Measurements from ENCODE around the gene KCTD11.
A peak's percentile ranks its signal among the peaks of the same experiment; 100 is the strongest.
"Not testable (repeated sequence)": the region's sequence is repeated elsewhere in the genome, so short reads cannot be mapped to it uniquely, and the experiment has no call there.

The KCTD11 gene

DNA sequence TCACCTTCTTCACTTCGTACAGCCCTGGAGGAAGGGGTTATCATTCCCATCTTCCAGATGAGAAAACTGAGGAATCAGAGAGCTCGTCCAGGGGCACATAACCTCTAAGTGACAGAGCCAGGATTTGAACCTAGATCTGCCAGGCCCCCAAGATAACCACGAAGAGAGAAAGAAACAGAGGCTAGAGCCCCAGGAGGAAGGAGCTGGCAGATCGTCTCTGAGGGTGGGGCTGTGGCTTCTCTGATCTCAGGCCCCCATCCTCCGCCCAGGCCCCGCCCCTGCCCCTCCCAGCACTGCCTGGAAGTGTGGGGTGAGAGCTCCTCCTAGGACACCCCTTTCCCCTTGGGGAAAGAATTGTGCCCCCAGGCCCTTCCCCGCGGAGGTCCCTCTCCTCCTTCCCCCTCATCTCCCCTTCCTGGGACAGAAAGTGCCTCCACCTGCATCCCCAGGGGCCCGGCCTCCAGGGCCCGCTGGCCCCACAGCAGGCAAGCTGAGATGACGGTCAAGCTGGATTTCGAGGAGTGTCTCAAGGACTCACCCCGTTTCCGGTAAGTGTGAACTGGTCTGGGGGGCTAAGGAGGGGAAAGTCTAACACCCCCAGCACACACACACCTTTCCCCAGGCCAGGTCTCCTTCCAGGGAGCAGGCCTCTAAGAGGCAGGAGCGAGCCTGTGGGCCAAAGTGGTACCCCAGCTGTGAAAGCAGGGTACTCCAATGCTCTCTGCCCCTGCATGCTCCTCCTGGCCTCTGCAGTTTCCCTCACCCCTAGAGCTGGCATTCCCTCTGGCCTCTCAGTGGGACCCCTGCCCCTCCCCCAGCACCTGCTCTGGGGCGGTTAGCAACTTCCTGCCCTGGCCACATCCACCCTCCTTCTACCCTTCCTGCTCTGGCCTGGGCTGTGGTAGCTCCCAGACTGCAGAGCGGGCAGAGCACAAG, 15.5 kb upstream of the KCTD11 start, which contains the start of gene ACAP1:
ACAP1 (plus strand) TSS at position 290 of the 936 bp plus-strand sequence; CDS start at position 496, 206 bp downstream.
- in situ Hi-C loops (cut with HindIII; ENCODE audit: low pct_ligation_motif_present, low pct_unique_long_range_greater_than_20kb, low sequenced_read_pairs): no loop called here
- DNase-seq: no peak

DNA sequence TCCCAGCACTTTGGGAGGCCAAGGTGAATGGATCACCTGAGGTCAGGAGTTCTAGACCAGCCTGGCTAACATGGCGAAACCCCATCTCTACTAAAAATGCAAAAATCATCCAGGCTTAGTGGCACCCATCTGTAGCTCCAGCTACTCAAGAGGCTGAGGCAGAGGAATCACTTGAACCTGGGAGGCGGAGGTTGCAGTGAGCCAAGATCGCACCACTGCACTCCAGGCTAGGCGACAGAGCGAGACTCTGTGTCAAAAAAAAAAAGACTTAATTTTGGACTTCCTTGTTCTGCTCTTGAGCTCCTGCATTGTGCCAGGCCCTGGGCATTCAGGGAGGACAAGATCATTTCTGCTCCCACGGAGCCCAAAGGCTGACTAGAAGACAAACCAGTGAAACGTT, 14.4 kb upstream of the KCTD11 start:
- in situ Hi-C loops (cut with HindIII; ENCODE audit: low pct_ligation_motif_present, low pct_unique_long_range_greater_than_20kb, low sequenced_read_pairs); DNase-seq: not testable (repeated sequence)

DNA sequence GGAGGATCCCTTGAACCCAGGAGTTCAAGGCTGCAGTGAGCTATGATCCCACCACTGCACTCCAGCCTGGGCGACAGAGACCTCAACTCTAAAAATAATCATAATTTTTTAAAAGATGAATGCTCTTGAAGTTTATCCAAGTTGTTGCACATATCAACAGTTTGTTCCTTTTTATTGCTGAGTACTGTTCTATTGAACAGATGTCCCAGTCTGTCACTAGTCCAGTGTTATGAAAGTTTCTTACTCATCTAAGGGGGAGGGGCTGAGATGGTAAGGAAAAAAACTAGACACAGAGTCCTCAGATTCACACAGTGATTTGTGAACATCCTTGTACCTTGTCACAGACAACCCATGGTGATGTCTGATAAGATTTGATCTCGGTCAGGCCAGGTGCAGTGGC, 11.8 kb upstream of the KCTD11 start:
- in situ Hi-C loops (cut with HindIII; ENCODE audit: low pct_ligation_motif_present, low pct_unique_long_range_greater_than_20kb, low sequenced_read_pairs): no loop called here
- no peak for DNase-seq

DNA sequence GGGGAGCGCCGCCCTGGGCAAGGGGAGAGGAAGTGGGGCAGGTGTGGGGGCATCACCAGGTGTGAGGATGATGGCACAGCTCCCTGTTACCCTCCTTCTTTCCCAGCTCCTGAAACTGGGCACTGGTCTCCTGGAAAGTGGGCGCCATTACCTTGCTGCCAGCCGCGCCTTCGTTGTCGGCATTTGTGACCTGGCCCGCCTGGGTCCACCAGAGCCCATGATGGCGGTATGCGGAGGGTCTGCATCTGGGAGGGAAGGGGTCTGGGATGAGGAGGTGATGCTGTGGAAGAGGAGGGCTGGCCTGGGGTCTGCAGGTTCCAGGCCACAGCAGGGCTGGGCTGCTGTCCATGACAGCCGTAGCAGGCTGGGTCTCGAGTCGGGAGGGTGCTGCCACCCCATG, 10.1 kb upstream of the KCTD11 start:
- in situ Hi-C loops (cut with HindIII; ENCODE audit: low pct_ligation_motif_present, low pct_unique_long_range_greater_than_20kb, low sequenced_read_pairs): no loop called here
- DNase-seq: no peak

DNA sequence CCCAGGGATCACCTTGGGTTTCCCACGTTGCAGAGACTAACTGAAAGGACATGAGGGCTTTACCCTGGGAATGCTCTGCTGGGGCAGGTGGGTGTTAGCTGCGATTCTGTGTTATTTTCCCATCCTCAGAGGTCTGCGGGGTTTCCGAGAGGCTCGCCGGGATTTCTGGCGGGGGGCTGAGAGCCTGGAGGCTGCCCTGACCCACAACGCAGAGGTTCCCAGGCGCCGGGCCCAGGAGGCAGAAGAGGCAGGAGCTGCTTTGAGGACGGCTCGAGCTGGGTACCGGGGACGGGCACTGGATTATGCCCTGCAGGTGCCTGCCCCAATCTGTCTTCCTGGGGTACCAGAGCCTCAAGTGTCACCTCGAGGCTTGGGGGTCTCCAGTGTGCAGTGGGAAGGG, 8.7 kb upstream of the KCTD11 start:
- in situ Hi-C loops (cut with HindIII; ENCODE audit: low pct_ligation_motif_present, low pct_unique_long_range_greater_than_20kb, low sequenced_read_pairs): no loop called here
- no peak for DNase-seq

DNA sequence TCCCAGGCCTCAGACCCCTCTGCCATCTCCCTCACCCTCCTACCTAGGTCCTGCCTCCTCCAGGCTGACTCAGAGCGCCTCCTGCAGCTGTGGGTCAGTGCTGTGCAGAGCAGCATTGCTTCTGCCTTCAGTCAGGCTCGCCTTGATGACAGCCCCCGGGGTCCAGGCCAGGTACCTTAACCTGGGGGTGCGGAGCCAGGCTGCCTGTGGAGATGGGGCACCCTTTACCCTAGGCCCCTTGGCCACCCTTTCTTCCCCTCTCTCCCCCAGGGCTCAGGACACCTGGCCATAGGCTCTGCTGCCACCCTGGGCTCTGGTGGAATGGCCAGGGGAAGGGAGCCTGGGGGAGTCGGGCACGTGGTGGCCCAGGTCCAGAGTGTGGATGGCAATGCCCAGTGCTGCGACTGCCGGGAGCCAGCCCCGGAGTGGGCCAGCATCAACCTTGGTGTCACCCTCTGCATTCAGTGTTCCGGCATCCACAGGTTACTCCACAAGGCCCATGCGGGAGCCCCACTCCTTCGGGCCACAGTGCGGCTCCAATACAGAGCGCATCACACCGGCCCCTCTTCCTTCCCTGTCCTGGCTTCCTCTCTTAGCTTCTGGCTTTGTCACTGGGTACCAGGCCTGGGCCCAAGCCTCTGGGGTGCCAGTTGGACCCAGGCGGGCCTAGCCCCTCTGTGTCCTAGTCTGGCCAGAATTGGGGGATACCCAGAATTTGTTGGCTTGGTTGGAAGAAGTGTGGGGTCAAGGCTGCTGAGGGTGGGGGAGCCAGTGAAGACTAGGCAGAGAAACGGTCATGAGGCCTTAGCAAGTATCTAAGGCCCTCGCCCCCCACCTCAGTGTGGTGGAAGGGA, 5.0 kb upstream of the KCTD11 start:
- DNase-seq: no peak
- in situ Hi-C loops (cut with HindIII; ENCODE audit: low pct_ligation_motif_present, low pct_unique_long_range_greater_than_20kb, low sequenced_read_pairs): no loop called here

DNA sequence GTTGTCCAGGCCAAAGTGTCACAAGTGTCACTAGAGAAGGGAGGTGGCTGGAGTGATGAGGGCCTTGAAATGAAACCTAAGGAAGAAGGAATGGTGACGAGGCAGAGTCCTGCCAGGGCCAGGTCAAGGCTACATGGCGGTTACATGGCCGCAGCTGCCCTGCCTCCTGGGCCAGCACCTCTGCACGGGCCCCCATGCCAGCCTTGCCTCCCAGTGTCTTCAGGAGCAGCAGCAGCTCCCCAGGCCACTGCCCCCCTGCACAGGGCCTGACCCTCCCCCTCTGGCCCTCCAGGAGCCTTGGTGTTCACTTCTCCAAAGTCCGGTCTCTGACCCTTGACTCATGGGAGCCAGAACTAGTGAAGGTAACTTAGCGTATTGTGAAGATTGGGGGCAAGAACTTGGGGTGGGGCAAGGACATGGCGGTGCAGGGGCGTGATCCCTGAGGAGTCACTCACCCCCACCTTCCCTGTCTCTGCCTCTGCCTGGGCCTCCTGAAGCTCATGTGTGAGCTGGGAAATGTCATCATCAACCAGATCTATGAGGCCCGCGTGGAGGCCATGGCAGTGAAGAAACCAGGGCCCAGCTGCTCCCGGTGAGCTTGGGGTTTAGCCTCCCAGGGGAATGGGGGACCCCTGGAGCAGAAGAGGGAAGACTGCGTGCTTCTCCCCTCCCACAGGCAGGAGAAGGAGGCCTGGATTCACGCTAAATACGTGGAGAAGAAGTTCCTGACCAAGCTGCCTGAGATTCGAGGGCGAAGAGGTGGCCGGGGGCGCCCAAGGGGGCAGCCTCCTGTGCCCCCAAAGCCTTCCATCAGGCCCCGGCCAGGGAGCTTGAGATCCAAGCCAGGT, 4.1 kb upstream of the KCTD11 start:
- no peak for DNase-seq
- in situ Hi-C loops (cut with HindIII; ENCODE audit: low pct_ligation_motif_present, low pct_unique_long_range_greater_than_20kb, low sequenced_read_pairs): no loop called here

DNA sequence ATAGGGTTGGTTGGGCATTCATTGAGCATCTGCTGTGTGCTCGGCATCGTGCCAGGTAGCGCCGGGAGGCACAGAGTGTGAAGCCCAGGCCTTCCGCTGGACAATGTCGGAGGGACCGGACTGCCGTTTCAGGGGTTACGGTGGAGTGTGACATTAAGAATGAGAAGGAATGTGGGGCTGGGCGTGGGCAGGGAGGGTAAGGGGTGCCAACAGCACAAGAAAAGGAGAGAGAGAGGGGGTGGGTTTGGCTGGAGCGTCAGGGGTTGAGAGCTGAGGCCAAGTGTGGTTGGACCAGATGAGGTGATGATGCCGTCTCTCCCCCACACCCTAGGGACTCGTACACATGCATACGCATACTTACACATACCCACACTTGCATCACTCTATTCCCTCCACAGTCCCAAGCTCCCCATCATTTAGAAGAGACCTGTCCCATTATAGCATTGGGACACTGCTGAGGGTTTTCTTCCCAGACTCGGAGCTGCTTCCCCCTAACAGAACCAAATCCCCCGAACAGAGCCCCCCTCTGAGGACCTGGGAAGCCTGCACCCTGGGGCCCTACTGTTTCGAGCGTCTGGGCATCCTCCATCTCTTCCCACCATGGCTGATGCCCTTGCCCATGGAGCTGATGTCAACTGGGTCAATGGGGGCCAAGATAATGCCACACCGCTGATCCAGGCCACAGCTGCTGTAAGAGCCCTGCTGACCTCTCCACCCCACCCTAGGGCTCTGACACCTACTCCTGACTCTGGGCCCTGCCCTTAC, 3.3 kb upstream of the KCTD11 start:
- in situ Hi-C loops (cut with HindIII; ENCODE audit: low pct_ligation_motif_present, low pct_unique_long_range_greater_than_20kb, low sequenced_read_pairs): no loop called here
- no peak for DNase-seq

DNA sequence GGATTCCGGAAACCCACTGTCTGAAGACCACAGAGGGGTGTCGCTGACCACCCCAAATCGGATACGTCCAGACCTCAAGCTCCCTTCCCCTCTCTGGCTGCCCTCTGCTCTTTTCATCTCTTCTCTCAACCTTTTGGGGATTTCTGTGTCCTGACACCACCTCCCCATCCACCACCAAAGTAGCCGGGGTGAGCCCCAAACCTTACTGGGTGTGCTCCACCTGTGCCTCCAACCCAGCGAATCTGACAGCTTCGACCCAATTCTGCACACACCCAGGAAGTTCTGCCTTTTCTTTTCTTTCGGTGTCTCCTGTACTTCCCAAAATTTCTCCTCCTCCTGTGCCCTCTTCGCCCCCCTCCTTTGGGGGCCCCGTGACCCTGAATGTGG, 534 bp downstream of the KCTD11 start:
- in situ Hi-C loops (cut with HindIII; ENCODE audit: low pct_ligation_motif_present, low pct_unique_long_range_greater_than_20kb, low sequenced_read_pairs): no loop called here
- no peak for DNase-seq

DNA sequence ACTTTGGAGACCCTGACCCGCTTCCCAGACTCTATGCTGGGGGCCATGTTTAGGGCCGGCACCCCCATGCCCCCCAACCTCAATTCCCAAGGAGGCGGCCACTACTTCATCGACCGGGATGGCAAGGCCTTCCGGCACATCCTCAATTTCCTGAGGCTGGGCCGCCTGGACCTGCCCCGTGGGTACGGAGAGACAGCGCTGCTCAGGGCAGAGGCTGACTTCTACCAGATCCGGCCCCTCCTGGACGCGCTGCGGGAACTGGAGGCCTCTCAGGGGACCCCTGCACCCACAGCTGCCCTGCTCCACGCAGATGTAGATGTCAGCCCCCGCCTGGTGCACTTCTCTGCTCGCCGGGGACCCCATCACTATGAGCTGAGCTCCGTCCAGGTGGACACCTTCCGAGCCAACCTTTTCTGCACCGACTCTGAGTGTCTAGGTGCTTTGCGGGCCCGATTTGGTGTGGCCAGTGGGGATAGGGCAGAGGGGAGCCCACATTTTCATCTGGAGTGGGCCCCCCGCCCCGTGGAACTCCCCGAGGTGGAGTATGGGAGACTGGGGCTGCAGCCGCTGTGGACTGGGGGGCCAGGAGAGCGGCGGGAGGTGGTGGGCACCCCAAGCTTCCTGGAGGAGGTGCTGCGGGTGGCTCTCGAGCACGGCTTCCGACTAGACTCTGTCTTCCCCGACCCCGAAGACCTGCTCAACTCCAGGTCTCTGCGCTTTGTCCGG, 1.1 kb downstream of the KCTD11 start:
- no peak for DNase-seq
- in situ Hi-C loops (cut with HindIII; ENCODE audit: low pct_ligation_motif_present, low pct_unique_long_range_greater_than_20kb, low sequenced_read_pairs): no loop called here

DNA sequence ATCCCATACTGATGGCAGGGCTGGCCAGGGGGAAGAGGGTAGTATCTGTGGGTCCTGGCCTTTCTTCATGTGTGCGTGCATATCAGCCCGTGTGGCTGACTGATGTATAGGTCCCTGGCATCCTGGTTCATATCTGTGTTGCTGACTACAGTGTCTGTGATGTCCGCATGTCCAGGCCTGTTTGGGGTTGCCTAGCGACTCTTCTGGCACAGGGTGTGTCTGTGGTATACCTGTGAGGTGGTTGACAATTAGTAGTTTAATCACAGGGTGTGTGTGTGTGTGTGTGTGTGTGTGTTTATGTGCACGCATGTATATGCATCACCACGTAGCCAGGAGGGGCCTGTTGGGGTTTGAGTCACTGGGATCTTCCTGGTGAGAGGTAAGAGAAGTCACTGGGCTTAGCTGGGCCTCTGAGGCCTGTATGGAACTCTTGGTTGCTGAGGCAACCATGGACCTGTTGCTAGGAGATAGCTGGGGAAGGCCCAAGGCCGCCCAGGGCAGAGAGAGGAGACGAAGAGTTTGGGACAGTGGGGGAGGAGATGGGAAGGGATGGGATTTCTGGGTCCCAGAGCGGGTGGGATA, 2.4 kb downstream of the KCTD11 start:
- DNase-seq: no peak

DNA sequence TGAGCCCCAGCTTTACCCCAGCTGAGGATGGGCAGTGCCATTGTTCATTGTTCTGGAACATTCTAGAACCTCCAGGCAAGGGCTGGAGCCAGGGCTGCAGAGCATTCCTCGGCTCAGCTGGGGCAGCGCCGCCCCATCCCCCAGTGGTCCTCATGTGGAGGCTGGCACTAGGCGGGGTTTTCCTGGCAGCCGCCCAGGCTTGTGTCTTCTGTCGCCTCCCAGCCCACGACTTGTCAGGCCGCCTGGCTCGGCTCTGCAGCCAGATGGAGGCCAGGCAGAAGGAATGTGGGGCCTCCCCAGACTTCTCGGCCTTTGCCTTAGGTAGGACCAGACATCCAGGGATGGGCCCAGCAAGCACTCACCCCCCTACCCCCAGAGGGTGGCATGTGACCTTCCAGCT, 3.1 kb downstream of the KCTD11 start, which contains the start of gene TMEM95:
TMEM95 (plus strand) TSS at position 104 of the 400 bp plus-strand sequence; CDS start at position 153, 49 bp downstream.
- in situ Hi-C loops (cut with HindIII; ENCODE audit: low pct_ligation_motif_present, low pct_unique_long_range_greater_than_20kb, low sequenced_read_pairs): no loop called here
- no peak for DNase-seq

More for the DNA sequence above, 2.4 kb downstream of the KCTD11 start:
- in situ Hi-C loops (cut with HindIII; ENCODE audit: low pct_ligation_motif_present, low pct_unique_long_range_greater_than_20kb, low sequenced_read_pairs): no loop called here

DNA sequence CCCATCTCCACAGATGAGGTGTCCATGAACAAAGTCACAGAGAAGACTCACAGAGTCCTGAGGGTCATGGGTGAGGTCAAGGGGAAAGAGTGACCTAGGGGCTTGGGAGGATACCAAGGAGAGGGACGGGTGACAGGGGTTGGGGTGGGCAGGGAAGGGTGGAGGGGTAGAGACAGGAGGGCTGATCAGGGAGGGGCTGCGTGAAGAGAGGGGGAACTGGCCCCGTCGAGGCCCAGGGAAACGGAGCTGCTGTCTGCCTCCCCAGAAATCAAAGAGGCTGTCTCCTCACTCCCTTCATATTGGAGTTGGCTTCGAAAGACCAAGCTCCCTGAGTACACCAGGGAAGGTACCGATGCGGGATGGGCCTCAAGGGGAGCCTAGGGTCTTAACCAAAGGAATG, 3.6 kb downstream of the KCTD11 start:
- in situ Hi-C loops (cut with HindIII; ENCODE audit: low pct_ligation_motif_present, low pct_unique_long_range_greater_than_20kb, low sequenced_read_pairs): no loop called here
- no peak for DNase-seq

DNA sequence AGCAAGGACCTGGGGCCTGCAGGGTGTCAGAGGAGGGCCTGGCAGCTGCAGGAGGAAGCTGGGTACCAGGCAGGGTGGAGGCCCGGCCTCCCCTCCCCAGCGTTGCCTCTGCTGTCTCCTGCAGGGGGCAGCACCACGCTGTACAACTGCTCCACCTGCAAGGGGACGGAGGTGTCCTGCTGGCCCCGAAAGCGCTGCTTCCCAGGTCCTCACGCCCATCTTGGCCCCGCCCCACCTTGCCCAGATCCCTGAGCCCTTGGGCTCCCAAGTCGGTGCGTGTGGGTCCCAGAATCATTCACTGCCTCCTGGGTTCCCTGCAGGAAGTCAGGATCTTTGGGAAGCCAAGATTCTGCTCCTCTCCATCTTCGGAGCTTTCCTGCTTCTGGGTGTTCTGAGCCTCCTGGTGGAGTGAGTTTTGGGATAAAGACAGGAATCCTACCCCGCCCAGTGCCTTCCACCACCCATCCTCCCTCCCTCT, 4.1 kb downstream of the KCTD11 start:
- in situ Hi-C loops (cut with HindIII; ENCODE audit: low pct_ligation_motif_present, low pct_unique_long_range_greater_than_20kb, low sequenced_read_pairs): no loop called here

DNA sequence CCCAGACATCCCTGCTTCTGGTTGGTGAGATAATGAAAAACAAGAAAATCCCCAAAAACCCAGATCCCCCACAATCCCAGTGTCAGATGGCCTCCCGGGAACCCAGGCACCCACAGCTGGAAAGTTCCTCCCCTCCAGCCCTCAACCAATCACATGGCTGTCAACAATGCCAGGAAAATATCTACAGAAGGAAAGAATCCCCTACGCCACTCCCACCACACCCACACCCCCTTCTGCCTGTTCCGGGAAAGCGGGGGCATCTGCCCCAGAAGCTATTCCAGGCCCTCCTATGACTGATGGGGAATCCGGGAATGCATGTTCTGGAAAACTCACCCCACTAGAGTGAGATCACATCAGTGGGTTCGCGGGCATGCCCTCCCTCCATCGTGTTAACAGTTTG, 4.8 kb downstream of the KCTD11 start:
- in situ Hi-C loops (cut with HindIII; ENCODE audit: low pct_ligation_motif_present, low pct_unique_long_range_greater_than_20kb, low sequenced_read_pairs): no loop called here
- no peak for DNase-seq

More for the DNA sequence above, 4.1 kb downstream of the KCTD11 start:
- DNase-seq: peak; percentile 80

DNA sequence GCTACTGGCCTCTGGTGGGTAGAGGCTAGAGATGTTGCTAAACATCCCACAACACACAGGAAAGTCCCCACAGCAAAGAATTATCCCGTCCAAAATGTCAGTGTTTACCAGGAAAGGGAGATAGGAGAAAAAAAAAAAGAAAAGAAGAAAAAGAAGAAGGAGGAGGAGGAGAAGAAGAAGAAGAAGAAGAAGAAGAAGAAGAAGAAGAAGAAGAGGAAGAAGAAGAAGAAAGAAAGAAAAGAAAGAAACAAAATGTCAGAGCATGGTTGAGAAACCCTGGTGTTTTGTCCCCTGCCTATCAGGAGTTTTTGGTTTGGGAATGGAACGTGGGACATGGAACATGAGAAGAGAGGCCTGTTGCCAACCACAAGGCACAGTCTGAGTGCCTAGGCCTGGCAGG, 5.4 kb downstream of the KCTD11 start:
- in situ Hi-C loops (cut with HindIII; ENCODE audit: low pct_ligation_motif_present, low pct_unique_long_range_greater_than_20kb, low sequenced_read_pairs): no loop called here
- DNase-seq: no peak

DNA sequence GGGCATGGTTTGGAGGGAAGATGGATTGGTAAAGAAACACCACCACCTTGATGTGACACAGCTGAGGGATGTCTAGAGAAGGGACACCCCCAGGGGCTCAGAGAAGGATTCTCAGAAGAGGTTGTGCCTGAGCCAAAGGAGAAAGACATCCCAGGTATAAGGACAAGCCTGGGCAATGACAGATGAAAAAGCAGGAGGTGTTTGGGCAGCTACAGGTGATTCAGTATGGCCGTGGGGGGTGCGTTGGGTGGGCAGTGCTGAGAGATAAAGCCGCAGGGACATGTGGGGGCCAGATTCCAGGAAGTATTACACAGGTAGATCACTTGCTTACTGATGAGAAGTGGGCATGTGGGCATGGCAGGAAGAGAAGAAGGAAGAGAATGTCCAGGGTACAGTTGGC, 9.9 kb downstream of the KCTD11 start:
- in situ Hi-C loops (cut with HindIII; ENCODE audit: low pct_ligation_motif_present, low pct_unique_long_range_greater_than_20kb, low sequenced_read_pairs): no loop called here
- DNase-seq: no peak

Measured in ACHN (cell line).